Astrocyte (in vitro differentiated cells and primary cell): Measurements from ENCODE around the gene SAMD4B. TPM values are rescaled to one million over a fixed set of nuclear protein-coding genes. Genes with fewer than 3 reads are reported as not detected.

Experiments
- DNase-seq: peaks from one replicate; pipeline ENCODE4 v3.0.0-alpha.2; 2010; ENCODE audit warnings: low read depth
- FAIRE-seq: peaks from 2 replicates; lab custom pipeline; 2011; peaks lifted over from hg19 to GRCh38; lab: Jason Lieb, UNC
- H2AFZ ChIP-seq: 2 replicates; pipeline ENCODE4 v1.6.0; 2012; ENCODE audit warnings: low read depth, low read length, inconsistent platforms
- H3K27ac ChIP-seq: 2 replicates; pipeline ENCODE4 v1.5.1; 2011; ENCODE audit warnings: low read depth, low read length, inconsistent platforms
- H3K27me3 ChIP-seq: 2 replicates; pipeline ENCODE4 v1.6.0; 2011; ENCODE audit warnings: low read length, inconsistent platforms; ENCODE audit not compliant: insufficient read depth
- H3K36me3 ChIP-seq: 2 replicates; pipeline ENCODE4 v1.5.1; 2011; ENCODE audit warnings: low read length, inconsistent platforms; ENCODE audit not compliant: insufficient read depth
- H3K4me1 ChIP-seq: 2 replicates; pipeline ENCODE4 v1.5.1; 2011; ENCODE audit warnings: low read length, inconsistent platforms; ENCODE audit not compliant: insufficient read depth
- H3K4me2 ChIP-seq: 2 replicates; pipeline ENCODE4 v1.6.0; 2012; ENCODE audit warnings: low read length, inconsistent platforms
- H3K4me3 ChIP-seq: 2 replicates; pipeline ENCODE4 v1.5.1; 2011; ENCODE audit warnings: low read depth, mild to moderate bottlenecking, low read length, inconsistent platforms; ENCODE audit not compliant: insufficient read depth
- H3K79me2 ChIP-seq: 2 replicates; pipeline ENCODE4 v1.6.0; 2012; ENCODE audit warnings: mild to moderate bottlenecking, low read length, inconsistent platforms; ENCODE audit not compliant: insufficient read depth
- H3K9ac ChIP-seq: 2 replicates; pipeline ENCODE4 v1.6.0; 2012; ENCODE audit warnings: mild to moderate bottlenecking, low read length, inconsistent platforms
- H3K9me3 ChIP-seq: 2 replicates; pipeline ENCODE4 v1.5.1; 2012; ENCODE audit warnings: low read depth, mild to moderate bottlenecking, low read length, inconsistent platforms; ENCODE audit not compliant: insufficient read depth
- H4K20me1 ChIP-seq: 2 replicates; pipeline ENCODE4 v1.6.0; 2012; ENCODE audit warnings: low read length, inconsistent platforms; ENCODE audit not compliant: insufficient read depth
- H3K27ac Mint-ChIP-seq: one replicate; pipeline ENCODE4 v1.8.0; 2021; ENCODE audit warnings: mild to moderate bottlenecking, mixed read lengths; ENCODE audit not compliant: unreplicated experiment
- H3K27me3 Mint-ChIP-seq: one replicate; pipeline ENCODE4 v1.8.0; 2021; ENCODE audit warnings: low read depth, mixed read lengths; ENCODE audit not compliant: unreplicated experiment
- H3K36me3 Mint-ChIP-seq: one replicate; pipeline ENCODE4 v1.8.0; 2021; ENCODE audit warnings: low read depth, mixed read lengths; ENCODE audit not compliant: unreplicated experiment
- H3K4me1 Mint-ChIP-seq: one replicate; pipeline ENCODE4 v1.8.0; 2021; ENCODE audit warnings: low read depth, mixed read lengths; ENCODE audit not compliant: unreplicated experiment
- H3K4me3 Mint-ChIP-seq: one replicate; pipeline ENCODE4 v1.8.0; 2021; ENCODE audit warnings: mild to moderate bottlenecking, moderate library complexity, mixed read lengths; ENCODE audit not compliant: unreplicated experiment
- H3K9me3 Mint-ChIP-seq: one replicate; pipeline ENCODE4 v1.8.0; 2021; ENCODE audit warnings: mild to moderate bottlenecking, mixed read lengths; ENCODE audit not compliant: unreplicated experiment
- CTCF ChIP-seq: IDR thresholded peaks from 2 replicates; pipeline ENCODE4 v1.5.1; 2011; ENCODE audit warnings: low read depth, mild to moderate bottlenecking, inconsistent platforms, low read length, moderate library complexity; ENCODE audit not compliant: insufficient read depth
- EZH2 ChIP-seq: IDR thresholded peaks from 2 replicates; pipeline ENCODE4 v1.6.1; 2012; ENCODE audit warnings: mild to moderate bottlenecking, low read length, inconsistent platforms; ENCODE audit not compliant: insufficient read depth
- total RNA-seq: library from RNA; stranded (reverse); gene quantifications from 2 replicates; pipeline ENCODE4 v1.2.1, GENCODE V29; 2021

The SAMD4B gene
- total RNA-seq, 1 donor from 2014 or later = 98.6 TPM

- FAIRE-seq (no peak), DNase-seq (no peak)
- Mint-ChIP-seq H3K27ac (peak overlapping the region; percentile 83), H3K4me3 (peak overlapping the region; percentile 47), H3K36me3 (peaks cover 11% of the 10 kb centered on the region), H3K9me3 (peaks cover 10% of the 10 kb centered on the region), H3K4me1 (peaks cover 34% of the 10 kb centered on the region), H3K27me3 (peaks cover 37% of the 10 kb centered on the region)
- H3K4me3 ChIP-seq = peak overlapping the region; percentile 10
- H3K4me1 ChIP-seq = no peaks in the 10 kb centered on the region
- H3K4me2 ChIP-seq = peak overlapping the region; percentile 52
- no peaks in the 10 kb centered on the region for H3K36me3 ChIP-seq
- H4K20me1 ChIP-seq = no peaks in the 10 kb centered on the region
- no peak overlapping the region for H3K9ac ChIP-seq
- H3K79me2 ChIP-seq = no peaks in the 10 kb centered on the region
- peak overlapping the region; percentile 71 for H2AFZ ChIP-seq
- no peak overlapping the region for H3K27ac ChIP-seq
- peaks cover 56% of the 10 kb centered on the region for H3K27me3 ChIP-seq
- no peak for TF ChIP-seq CTCF
- TF ChIP-seq EZH2 = peak; percentile 9
- H3K9me3 ChIP-seq = no peaks in the 10 kb centered on the region
These were observed 35.0 kb upstream of the SAMD4B start for GRCh38 chr19:39307046-39307821.

- peaks cover 11% of the 10 kb centered on the region for H3K36me3 Mint-ChIP-seq
- H3K4me1 ChIP-seq = no peaks in the 10 kb centered on the region
- H3K27me3 ChIP-seq = peaks cover 56% of the 10 kb centered on the region
- H3K4me3 ChIP-seq = no peak overlapping the region
- DNase-seq (no peak), FAIRE-seq (no peak)
- TF ChIP-seq CTCF (no peak), EZH2 (peak; percentile 84)
- no peaks in the 10 kb centered on the region for H3K9me3 ChIP-seq
- H3K27ac ChIP-seq = no peak overlapping the region
- H3K4me1 Mint-ChIP-seq = peaks cover 33% of the 10 kb centered on the region
- H3K4me2 ChIP-seq = peak overlapping the region; percentile 52
- H3K27ac Mint-ChIP-seq = no peak overlapping the region
- H3K4me3 Mint-ChIP-seq = no peak overlapping the region
- H3K79me2 ChIP-seq = no peaks in the 10 kb centered on the region
- no peak overlapping the region for H3K9ac ChIP-seq
- no peaks in the 10 kb centered on the region for H4K20me1 ChIP-seq
- H3K36me3 ChIP-seq = no peaks in the 10 kb centered on the region
- H2AFZ ChIP-seq = peak overlapping the region; percentile 71
- peaks cover 42% of the 10 kb centered on the region for H3K27me3 Mint-ChIP-seq
- peaks cover 10% of the 10 kb centered on the region for H3K9me3 Mint-ChIP-seq
These were observed 34.2 kb upstream of the SAMD4B start for GRCh38 chr19:39307822-39308530.
